Fibroblast of lung (primary cell): ENCODE data around the gene DRD2.

ENCODE experiments used
- EZH2 ChIP-seq: IDR thresholded peaks from 2 replicates; pipeline ENCODE4 v1.5.1; 2012; ENCODE audit warnings: low read length, control low read depth, mild to moderate bottlenecking; ENCODE audit errors: missing control alignments
- TF ChIP-seq, protein P1 (sequence below), 2 donors: IDR thresholded peaks in 1 of 2; conservative IDR thresholded peaks in 1 of 2; 1 replicate in 1 of 2; 2 replicates in 1 of 2; pipeline ENCODE4 v1.5.1; 2011 to 2012; ENCODE audit warnings: low read length in 2 of 2, control low read depth in 1 of 2, inconsistent platforms in 1 of 2, low read depth in 1 of 2, mild to moderate bottlenecking in 1 of 2

DNA sequence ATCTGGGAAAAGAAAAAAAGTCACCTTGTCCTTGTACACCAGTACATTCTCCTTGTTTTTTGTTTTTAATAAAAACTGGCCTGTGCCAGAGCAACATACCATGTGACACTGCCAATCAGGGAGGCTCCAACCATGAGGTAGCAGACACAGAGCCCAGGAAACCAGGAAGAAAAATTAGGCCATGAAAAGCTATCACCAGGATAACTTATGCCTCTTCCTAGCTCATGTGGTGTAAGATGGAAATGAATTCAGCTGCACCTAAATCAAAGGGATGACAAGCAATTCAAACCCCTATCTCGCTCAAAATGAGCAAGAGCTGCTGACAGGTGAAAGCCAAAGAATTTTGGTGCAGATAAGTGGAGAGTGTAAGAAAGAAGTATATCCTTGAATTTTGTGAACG, 7.7 kb downstream of the DRD2 start:
- no peak for TF ChIP-seq EZH2
- TF ChIP-seq, protein P1, sequence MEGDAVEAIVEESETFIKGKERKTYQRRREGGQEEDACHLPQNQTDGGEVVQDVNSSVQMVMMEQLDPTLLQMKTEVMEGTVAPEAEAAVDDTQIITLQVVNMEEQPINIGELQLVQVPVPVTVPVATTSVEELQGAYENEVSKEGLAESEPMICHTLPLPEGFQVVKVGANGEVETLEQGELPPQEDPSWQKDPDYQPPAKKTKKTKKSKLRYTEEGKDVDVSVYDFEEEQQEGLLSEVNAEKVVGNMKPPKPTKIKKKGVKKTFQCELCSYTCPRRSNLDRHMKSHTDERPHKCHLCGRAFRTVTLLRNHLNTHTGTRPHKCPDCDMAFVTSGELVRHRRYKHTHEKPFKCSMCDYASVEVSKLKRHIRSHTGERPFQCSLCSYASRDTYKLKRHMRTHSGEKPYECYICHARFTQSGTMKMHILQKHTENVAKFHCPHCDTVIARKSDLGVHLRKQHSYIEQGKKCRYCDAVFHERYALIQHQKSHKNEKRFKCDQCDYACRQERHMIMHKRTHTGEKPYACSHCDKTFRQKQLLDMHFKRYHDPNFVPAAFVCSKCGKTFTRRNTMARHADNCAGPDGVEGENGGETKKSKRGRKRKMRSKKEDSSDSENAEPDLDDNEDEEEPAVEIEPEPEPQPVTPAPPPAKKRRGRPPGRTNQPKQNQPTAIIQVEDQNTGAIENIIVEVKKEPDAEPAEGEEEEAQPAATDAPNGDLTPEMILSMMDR (conservative IDR thresholded peaks at IDR 0.05 in 1 of 2, IDR thresholded peaks at IDR 0.05 in 1 of 2; ENCODE audit: low read depth in 1 of 2, low read length in 2 of 2): no peak
